Measurements from ENCODE around the gene ZNF783.

- TF ChIP-seq CTCF (conservative IDR thresholded peaks at IDR 0.05) (no peak), ZFX (IDR thresholded peaks at IDR 0.05) (no peak)
These were observed 20.3 kb downstream of the ZNF783 start for GRCh38 chr7:149282331-149282655.
